ENCODE results near the gene SULT1C2. TPM values are rescaled to one million over a fixed set of nuclear protein-coding genes. Genes with fewer than 3 reads are reported as not detected.

Gene SULT1C2
- total RNA-seq, 1 donor from 2014 or later = not detected

DNA sequence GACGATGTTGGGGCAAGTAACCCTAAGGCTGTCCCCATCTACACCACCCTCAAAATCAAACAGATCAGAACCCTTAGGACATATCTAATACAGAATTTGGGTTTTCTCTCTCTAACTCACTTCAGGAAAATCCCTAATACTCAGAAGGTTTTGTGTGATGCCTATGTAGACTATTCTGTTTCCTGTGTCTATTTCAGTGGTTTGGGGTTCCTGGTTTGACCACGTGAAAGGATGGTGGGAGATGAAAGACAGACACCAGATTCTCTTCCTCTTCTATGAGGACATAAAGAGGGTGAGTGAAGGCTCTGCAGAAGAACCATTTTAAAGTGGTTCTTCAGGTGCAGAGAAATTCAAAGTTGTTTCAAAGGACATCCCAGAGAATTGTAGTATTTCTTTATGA lies 16.3 kb downstream of the SULT1C2 start:
- no peaks in the 10 kb centered on the region for H3K9me3 Mint-ChIP-seq (ENCODE audit: unreplicated experiment)
- no peak for DNase-seq
- no peaks in the 10 kb centered on the region for H3K4me1 Mint-ChIP-seq (ENCODE audit: low read depth, unreplicated experiment)
- no peak overlapping the region for H3K27ac Mint-ChIP-seq (ENCODE audit: unreplicated experiment)
- H3K4me3 Mint-ChIP-seq (ENCODE audit: unreplicated experiment) = no peak overlapping the region
- peaks cover 1% of the 10 kb centered on the region for H3K27me3 Mint-ChIP-seq (ENCODE audit: unreplicated experiment)
- H3K36me3 Mint-ChIP-seq (ENCODE audit: unreplicated experiment) = peaks cover 4% of the 10 kb centered on the region
- TF ChIP-seq, protein P1, sequence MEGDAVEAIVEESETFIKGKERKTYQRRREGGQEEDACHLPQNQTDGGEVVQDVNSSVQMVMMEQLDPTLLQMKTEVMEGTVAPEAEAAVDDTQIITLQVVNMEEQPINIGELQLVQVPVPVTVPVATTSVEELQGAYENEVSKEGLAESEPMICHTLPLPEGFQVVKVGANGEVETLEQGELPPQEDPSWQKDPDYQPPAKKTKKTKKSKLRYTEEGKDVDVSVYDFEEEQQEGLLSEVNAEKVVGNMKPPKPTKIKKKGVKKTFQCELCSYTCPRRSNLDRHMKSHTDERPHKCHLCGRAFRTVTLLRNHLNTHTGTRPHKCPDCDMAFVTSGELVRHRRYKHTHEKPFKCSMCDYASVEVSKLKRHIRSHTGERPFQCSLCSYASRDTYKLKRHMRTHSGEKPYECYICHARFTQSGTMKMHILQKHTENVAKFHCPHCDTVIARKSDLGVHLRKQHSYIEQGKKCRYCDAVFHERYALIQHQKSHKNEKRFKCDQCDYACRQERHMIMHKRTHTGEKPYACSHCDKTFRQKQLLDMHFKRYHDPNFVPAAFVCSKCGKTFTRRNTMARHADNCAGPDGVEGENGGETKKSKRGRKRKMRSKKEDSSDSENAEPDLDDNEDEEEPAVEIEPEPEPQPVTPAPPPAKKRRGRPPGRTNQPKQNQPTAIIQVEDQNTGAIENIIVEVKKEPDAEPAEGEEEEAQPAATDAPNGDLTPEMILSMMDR (IDR thresholded peaks at IDR 0.05; ENCODE audit: partially characterized antibody, unreplicated experiment) = no peak

DNA sequence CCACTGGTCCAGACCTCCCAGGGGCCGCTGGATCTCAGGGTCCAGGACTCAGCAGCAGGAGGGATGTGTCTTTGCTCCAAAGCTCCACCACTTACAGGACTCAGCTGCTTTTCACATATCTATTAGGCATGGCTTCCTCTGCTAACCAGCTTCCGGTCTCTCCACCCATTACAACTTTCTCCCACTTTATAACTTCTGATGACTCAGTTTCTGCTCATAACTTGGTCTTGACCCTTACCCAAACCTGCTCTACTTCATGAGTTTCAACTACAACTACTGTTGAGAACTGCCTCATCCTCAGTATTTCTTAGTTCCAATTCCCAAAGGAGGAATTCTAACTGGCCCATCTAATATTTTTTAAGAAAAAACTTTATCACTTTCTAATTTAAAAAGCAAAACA lies 17.2 kb downstream of the SULT1C2 start:
- Mint-ChIP-seq H3K9me3 (ENCODE audit: unreplicated experiment) (no peaks in the 10 kb centered on the region), H3K27ac (ENCODE audit: unreplicated experiment) (no peak overlapping the region), H3K27me3 (ENCODE audit: unreplicated experiment) (peaks cover 1% of the 10 kb centered on the region), H3K36me3 (ENCODE audit: unreplicated experiment) (peaks cover 3% of the 10 kb centered on the region), H3K4me1 (ENCODE audit: low read depth, unreplicated experiment) (no peaks in the 10 kb centered on the region), H3K4me3 (ENCODE audit: unreplicated experiment) (no peak overlapping the region)
- TF ChIP-seq, protein P1 (IDR thresholded peaks at IDR 0.05; ENCODE audit: partially characterized antibody, unreplicated experiment) = no peak
- no peak for DNase-seq

DNA sequence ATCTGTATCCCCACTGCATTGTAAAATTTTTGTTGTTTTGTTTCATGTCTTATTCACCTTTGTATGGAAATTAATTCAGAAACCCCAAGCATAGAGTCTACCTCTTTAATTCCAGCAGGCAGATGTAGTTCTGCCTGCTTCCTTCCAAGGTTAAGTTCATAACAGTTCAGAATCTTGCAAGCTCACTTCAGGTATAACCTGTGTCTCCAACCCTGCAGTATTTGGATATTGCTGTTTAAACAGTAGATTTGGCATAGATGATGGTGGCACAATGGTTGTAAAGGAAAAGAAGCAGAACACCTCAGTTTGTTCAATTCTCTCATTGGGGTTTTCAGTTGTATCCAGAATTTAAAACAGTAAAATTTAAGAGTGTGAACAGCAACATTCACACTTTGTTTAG lies 21.2 kb downstream of the SULT1C2 start:
- TF ChIP-seq, protein P1 (IDR thresholded peaks at IDR 0.05; ENCODE audit: partially characterized antibody, unreplicated experiment) = no peak
- H3K27me3 Mint-ChIP-seq (ENCODE audit: unreplicated experiment) = peaks cover 1% of the 10 kb centered on the region
- no peak for DNase-seq
- H3K27ac Mint-ChIP-seq (ENCODE audit: unreplicated experiment) = no peak overlapping the region
- no peaks in the 10 kb centered on the region for H3K9me3 Mint-ChIP-seq (ENCODE audit: unreplicated experiment)
- H3K4me1 Mint-ChIP-seq (ENCODE audit: low read depth, unreplicated experiment) = no peaks in the 10 kb centered on the region
- H3K4me3 Mint-ChIP-seq (ENCODE audit: unreplicated experiment) = no peak overlapping the region
- H3K36me3 Mint-ChIP-seq (ENCODE audit: unreplicated experiment) = peaks cover 4% of the 10 kb centered on the region

DNA sequence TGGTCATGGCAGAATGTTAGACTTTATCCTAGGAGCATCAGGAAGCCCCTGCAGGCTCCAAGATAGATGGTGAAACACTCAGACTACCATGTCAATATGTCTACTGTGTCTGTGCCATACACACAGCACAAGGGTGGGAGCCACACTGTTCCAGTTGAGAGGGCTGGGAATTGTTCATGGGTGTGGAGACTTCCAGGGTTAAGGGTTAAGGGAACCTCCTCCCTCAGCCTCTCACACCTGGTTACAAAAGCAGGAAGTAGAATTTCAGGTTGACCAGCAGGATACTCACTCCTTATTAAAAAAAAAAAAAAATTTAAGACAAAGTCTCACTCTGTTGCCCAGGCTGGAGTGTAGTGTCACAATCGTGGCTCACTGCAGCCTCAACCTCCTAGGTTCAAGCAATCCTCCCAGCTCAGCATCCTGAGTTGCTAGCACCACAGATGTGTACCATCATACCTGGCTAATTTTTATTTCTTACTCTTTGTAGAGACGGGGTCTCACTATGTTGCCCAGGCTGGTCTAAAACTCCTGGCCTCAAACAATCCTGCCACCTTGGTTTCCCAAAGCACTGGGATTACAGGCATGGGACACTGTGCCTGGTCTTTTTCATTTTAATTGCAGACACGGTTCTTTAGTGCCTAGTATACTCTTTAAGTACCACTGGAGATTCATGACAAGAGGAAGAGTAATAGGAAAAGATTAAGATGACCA lies 26.0 kb downstream of the SULT1C2 start:
- TF ChIP-seq, protein P1 (IDR thresholded peaks at IDR 0.05; ENCODE audit: partially characterized antibody, unreplicated experiment) = no peak
- H3K4me3 Mint-ChIP-seq (ENCODE audit: unreplicated experiment) = no peak overlapping the region
- DNase-seq = no peak
- peaks cover 2% of the 10 kb centered on the region for H3K27me3 Mint-ChIP-seq (ENCODE audit: unreplicated experiment)
- peaks cover 7% of the 10 kb centered on the region for H3K4me1 Mint-ChIP-seq (ENCODE audit: low read depth, unreplicated experiment)
- H3K36me3 Mint-ChIP-seq (ENCODE audit: unreplicated experiment) = peaks cover 4% of the 10 kb centered on the region
- peaks cover 1% of the 10 kb centered on the region for H3K9me3 Mint-ChIP-seq (ENCODE audit: unreplicated experiment)
- no peak overlapping the region for H3K27ac Mint-ChIP-seq (ENCODE audit: unreplicated experiment)

DNA sequence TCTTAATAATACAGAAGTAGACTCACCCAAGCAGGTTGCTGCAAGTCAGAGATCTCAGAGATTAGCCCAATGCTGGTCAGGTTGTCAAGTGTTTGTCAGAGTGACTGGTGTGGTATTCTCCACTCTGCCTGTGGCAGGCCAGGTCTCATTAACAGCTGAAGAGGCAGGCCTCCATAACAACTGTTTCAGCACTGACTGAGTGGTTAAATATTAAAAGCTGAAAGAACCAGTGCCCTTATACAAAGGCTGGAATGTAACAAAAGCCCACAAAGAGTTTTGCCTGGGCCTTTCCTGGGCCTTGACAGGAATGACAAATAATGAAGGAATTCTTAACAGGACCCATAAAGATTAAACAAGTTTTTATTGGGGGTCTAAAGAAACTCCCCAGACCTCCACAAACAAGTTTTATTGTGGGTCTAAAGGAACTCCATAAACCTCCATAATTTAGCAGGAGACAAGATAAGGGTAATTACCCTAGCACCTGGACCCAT lies 26.8 kb downstream of the SULT1C2 start:
- H3K27me3 Mint-ChIP-seq (ENCODE audit: unreplicated experiment) = peaks cover 2% of the 10 kb centered on the region
- no peak for DNase-seq
- H3K36me3 Mint-ChIP-seq (ENCODE audit: unreplicated experiment) = peaks cover 4% of the 10 kb centered on the region
- no peak overlapping the region for H3K4me3 Mint-ChIP-seq (ENCODE audit: unreplicated experiment)
- peaks cover 7% of the 10 kb centered on the region for H3K4me1 Mint-ChIP-seq (ENCODE audit: low read depth, unreplicated experiment)
- no peak overlapping the region for H3K27ac Mint-ChIP-seq (ENCODE audit: unreplicated experiment)
- H3K9me3 Mint-ChIP-seq (ENCODE audit: unreplicated experiment) = peaks cover 1% of the 10 kb centered on the region
- TF ChIP-seq, protein P1 (IDR thresholded peaks at IDR 0.05; ENCODE audit: partially characterized antibody, unreplicated experiment) = no peak

Measured in glutamatergic neuron (in vitro differentiated cells).